PC-3 (cell line): ENCODE measurements around the gene MARK3. TPM values are rescaled to one million over a fixed set of nuclear protein-coding genes. Genes with fewer than 3 reads are reported as not detected.

Experiments used
- ATAC-seq: fragments of 200-7000 bp; cut with Tn5 transposase; 2 replicates; pipeline ENCODE4 v1.9.1; 2020; ENCODE audit warnings: mild to moderate bottlenecking, moderate library complexity
- BruUV-seq: library from RNA; stranded (reverse); fragments of 400-500 nt; replicated peaks from 2 replicates; lab custom pipeline; 2021; lab: Mats Ljungman, UMichigan
- CTCF ChIA-PET: fragments of 300-600 bp; sonication (Branson Sonifier 250); formaldehyde crosslinking; loops from one replicate; lab custom pipeline; 2022; ENCODE audit warnings: antibody characterized with exemption; lab: Charles Lee
- POLR2A ChIA-PET: fragments of 300-600 bp; sonication (Branson Sonifier 250); formaldehyde crosslinking; loops from one replicate; lab custom pipeline; 2022; ENCODE audit warnings: antibody characterized with exemption; ENCODE audit not compliant: unreplicated experiment; lab: Charles Lee
- DNase-seq: peaks from one replicate; pipeline ENCODE4 v3.0.0-alpha.2; 2015
- H2AFZ ChIP-seq: fragments of 300-600 bp; sonication (generic); 2 replicates; pipeline ENCODE4 v1.6.0; 2016; ENCODE audit warnings: antibody characterized with exemption, low read length
- H3F3A ChIP-seq: fragments of 300-600 bp; sonication (generic); one replicate; pipeline ENCODE4 v1.6.0; 2017; ENCODE audit warnings: antibody characterized with exemption, low read length, control low read depth, mild to moderate bottlenecking; ENCODE audit not compliant: unreplicated experiment
- H3K27ac ChIP-seq: fragments of 300-600 bp; sonication (generic); 2 replicates; pipeline ENCODE4 v1.5.1; 2016; ENCODE audit warnings: mild to moderate bottlenecking, low read length
- H3K27me3 ChIP-seq: fragments of 300-600 bp; sonication (generic); 2 replicates; pipeline ENCODE4 v1.6.1; 2016; ENCODE audit warnings: low read length, mixed read lengths
- H3K36me3 ChIP-seq: fragments of 300-600 bp; sonication (generic); 2 replicates; pipeline ENCODE4 v1.6.1; 2016; ENCODE audit warnings: low read depth, mixed run types, low read length, mixed read lengths
- H3K4me1 ChIP-seq: fragments of 300-600 bp; sonication (generic); 2 replicates; pipeline ENCODE4 v1.5.1; 2016; ENCODE audit warnings: low read length; ENCODE audit not compliant: insufficient read depth
- H3K4me2 ChIP-seq: fragments of 300-600 bp; sonication (generic); 2 replicates; pipeline ENCODE4 v1.6.0; 2016; ENCODE audit warnings: low read length
- H3K4me3 ChIP-seq: fragments of 300-600 bp; sonication (generic); 2 replicates; pipeline ENCODE4 v1.5.1; 2016; ENCODE audit warnings: mild to moderate bottlenecking, low read length, mixed read lengths
- H3K79me2 ChIP-seq: fragments of 300-600 bp; sonication (generic); 2 replicates; pipeline ENCODE4 v1.6.1; 2017; ENCODE audit warnings: low read length, mixed read lengths
- H3K9ac ChIP-seq: fragments of 300-600 bp; sonication (generic); 2 replicates; pipeline ENCODE4 v1.6.0; 2016; ENCODE audit warnings: mild to moderate bottlenecking, low read length
- H3K9me2 ChIP-seq: fragments of 300-600 bp; sonication (generic); replicated peaks from 2 replicates; pipeline ENCODE4 v1.6.1; 2016; ENCODE audit warnings: mixed run types, low read length, mixed read lengths
- H3K9me3 ChIP-seq: fragments of 300-600 bp; sonication (generic); 2 replicates; pipeline ENCODE4 v1.6.1; 2016; ENCODE audit warnings: low read length, mixed read lengths
- H4K20me1 ChIP-seq: fragments of 300-600 bp; sonication (generic); 2 replicates; pipeline ENCODE4 v1.6.1; 2016; ENCODE audit warnings: low read length, mixed read lengths
- CTCF ChIP-seq: fragments of 300-600 bp; sonication (generic); conservative IDR thresholded peaks from 2 replicates; pipeline ENCODE4 v1.5.1; 2017; ENCODE audit warnings: antibody characterized with exemption, low read depth, mild to moderate bottlenecking, low read length
- EZH2 ChIP-seq: fragments of 300-600 bp; sonication (generic); IDR thresholded peaks from one replicate; pipeline ENCODE4 v1.6.1; 2017; ENCODE audit warnings: antibody characterized with exemption, mild to moderate bottlenecking, low read length; ENCODE audit not compliant: unreplicated experiment
- EZH2phosphoT487 ChIP-seq: fragments of 300-600 bp; sonication (generic); IDR thresholded peaks from 2 replicates; pipeline ENCODE4 v1.6.1; 2018; ENCODE audit warnings: mild to moderate bottlenecking, antibody characterized with exemption, low read length, borderline replicate concordance
- intact Hi-C: fragments of 100-400 bp; cut with micrococcal nuclease; formaldehyde crosslinking; loops from 2 replicates; pipeline ENCODE4 v1.9.0; 2023
- total RNA-seq: library from RNA; depleted of rRNA; stranded (reverse); fragments of >200 nt; gene quantifications from 2 replicates; pipeline ENCODE4 v1.2.3, GENCODE V29; 2014

The MARK3 gene
- total RNA-seq, 1 experiment from 2014 or later = 69.9 TPM

- intact Hi-C loops = no loop called here
- Histone ChIP-seq H3K4me3 (no peak overlapping the region), H3F3A (no peaks in the 10 kb centered on the region), H3K79me2 (no peaks in the 10 kb centered on the region), H3K4me1 (peaks cover 37% of the 10 kb centered on the region), H3K9me2 (no peaks in the 10 kb centered on the region), H3K4me2 (no peak overlapping the region), H3K36me3 (no peaks in the 10 kb centered on the region), H3K9ac (no peak overlapping the region), H4K20me1 (no peaks in the 10 kb centered on the region), H3K27ac (no peak overlapping the region), H3K27me3 (no peaks in the 10 kb centered on the region), H3K9me3 (no peaks in the 10 kb centered on the region), H2AFZ (no peak overlapping the region)
- DNase-seq = no peak
- TF ChIP-seq EZH2 = no peak
- TF ChIP-seq CTCF = no peak
- TF ChIP-seq EZH2phosphoT487 = no peak
- no peak for ATAC-seq
- no TSS peak for BruUV-seq
- CTCF ChIA-PET = no interaction called here
- POLR2A ChIA-PET = no interaction called here
These were observed 159.4 kb downstream of the MARK3 start for GRCh38 chr14:103544388-103545218.

- H3K4me3 ChIP-seq = no peak overlapping the region
- intact Hi-C loops = no loop called here
- H3K27ac ChIP-seq = no peak overlapping the region
- H3K4me1 ChIP-seq = peaks cover 30% of the 10 kb centered on the region
- H4K20me1 ChIP-seq = no peaks in the 10 kb centered on the region
- H3K4me2 ChIP-seq = no peak overlapping the region
- H3K9me2 ChIP-seq = no peaks in the 10 kb centered on the region
- H2AFZ ChIP-seq = no peak overlapping the region
- H3K79me2 ChIP-seq = no peaks in the 10 kb centered on the region
- no peaks in the 10 kb centered on the region for H3K27me3 ChIP-seq
- H3K36me3 ChIP-seq = no peaks in the 10 kb centered on the region
- H3F3A ChIP-seq = no peaks in the 10 kb centered on the region
- TF ChIP-seq EZH2 = no peak
- no peak for TF ChIP-seq CTCF
- TF ChIP-seq EZH2phosphoT487 = no peak
- H3K9me3 ChIP-seq = no peaks in the 10 kb centered on the region
- ATAC-seq (no peak), DNase-seq (no peak)
- POLR2A ChIA-PET = no interaction called here
- no peak overlapping the region for H3K9ac ChIP-seq
- no TSS peak for BruUV-seq
- CTCF ChIA-PET = no interaction called here
These were observed 160.2 kb downstream of the MARK3 start for GRCh38 chr14:103545219-103545914.
